Measurements from ENCODE around the gene TNPO1.
A peak's percentile ranks its signal among the peaks of the same experiment; 100 is the strongest.
"Not testable (repeated sequence)": the region's sequence is repeated elsewhere in the genome, so short reads cannot be mapped to it uniquely, and the experiment has no call there.

TNPO1 gene

GRCh38 chr5:72816284-72817075 is at the start of gene TNPO1:
TSS of gene TNPO1 (plus strand) at chr5:72816661. CDS start at chr5:72816738, 77 bp downstream.
- DNase-seq, result peak; percentile 65

DNA sequence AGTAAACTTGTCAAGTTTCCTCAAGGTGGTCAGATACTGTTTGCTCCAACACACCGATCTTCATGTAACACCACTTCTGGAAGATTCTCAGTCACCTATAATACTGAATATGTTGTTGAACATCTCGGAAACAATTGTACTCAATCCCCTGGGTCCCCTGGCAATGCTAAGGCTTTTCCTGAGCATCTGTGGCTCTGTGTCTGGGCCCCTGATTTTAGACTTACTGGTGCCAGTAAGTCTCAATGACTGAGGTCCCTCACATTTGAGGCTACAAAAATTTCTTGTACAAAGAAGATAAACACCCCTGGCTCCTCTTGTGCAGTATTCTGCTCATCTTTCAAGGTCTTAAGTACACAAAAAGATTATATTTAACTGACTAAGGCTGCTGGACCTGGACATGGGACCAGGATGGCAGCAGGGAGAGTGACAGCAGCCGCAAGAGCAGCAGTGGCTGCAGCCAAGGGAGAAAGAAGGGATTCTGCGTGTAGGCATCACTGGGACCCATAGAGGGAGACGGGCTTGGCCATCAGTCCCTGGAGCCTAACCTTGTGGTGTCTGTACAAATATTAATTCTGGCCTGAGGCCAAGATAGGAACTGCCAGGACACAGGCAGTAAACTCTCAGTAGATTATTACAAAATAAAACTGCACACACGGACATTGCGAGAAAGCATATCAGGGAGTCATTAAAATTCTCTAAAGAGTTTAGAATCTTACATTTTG is 49.0 kb upstream of the TNPO1 start:
- peak; percentile 64 for DNase-seq

DNA sequence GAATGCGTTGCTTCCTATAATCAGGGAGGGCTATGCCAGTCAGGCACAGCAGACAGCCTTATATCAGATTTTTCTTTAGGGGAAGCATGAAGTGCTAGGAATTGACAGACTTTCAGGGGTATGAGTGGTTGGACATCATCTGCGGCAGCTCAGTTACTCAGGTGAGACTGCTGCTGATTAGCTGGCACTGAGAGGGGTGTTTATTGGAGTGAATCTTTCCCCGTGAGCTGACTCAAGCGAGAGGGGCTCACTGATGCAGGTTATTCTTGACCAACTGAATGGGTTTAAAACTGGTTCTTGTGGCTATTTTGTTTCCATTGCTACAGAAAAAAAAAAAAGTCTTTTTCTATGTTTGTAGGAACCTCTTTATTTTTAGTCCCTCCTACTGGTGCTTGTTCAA is 46.2 kb upstream of the TNPO1 start:
- no peak for DNase-seq

- no peak for DNase-seq
Observed at GRCh38 chr5:72776684-72777083, 39.8 kb upstream of the TNPO1 start.

GRCh38 chr5:72779520-72779919 is 36.9 kb upstream of the TNPO1 start:
- no peak for DNase-seq

- DNase-seq, result no peak
Observed at GRCh38 chr5:72783354-72783753, 33.1 kb upstream of the TNPO1 start.

GRCh38 chr5:72784129-72784528 is 32.3 kb upstream of the TNPO1 start:
- no peak for DNase-seq

DNA sequence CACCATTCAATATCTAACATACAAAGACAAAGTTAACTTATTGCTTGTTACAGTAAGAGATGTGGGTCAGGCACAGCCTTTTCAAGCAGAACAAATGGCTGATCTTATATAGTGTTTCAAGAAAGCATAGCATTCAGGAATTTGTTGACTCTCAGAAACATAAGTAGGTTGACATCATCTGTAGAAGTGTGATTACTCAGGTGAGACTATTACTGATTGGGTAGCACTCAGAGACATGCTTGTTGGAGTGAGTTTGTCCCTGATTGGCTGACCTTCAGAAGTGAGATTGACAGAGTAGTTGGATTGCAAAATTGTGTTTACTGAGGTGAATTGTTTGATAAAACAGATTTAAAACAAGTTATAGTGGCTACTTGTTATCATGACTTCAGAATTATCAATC is 30.7 kb upstream of the TNPO1 start:
- no peak for DNase-seq

DNA sequence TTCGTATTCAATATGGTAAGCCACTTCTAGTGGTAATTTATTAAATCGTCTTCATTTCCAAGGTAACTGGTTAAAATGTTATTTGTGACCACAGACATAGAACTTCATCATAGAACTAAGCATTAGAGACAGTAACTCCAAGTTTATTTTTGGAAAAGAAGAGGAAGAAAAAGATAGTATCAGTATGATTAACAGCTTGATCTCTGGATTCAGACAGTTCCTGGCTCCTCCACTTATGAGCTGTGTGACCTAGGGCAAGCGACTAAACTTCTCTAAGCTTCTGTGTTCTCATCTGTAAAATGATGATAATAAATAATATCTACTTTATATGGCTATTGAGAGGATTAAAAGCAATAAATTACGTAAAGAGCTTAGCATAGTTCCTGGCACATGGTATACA is 29.8 kb upstream of the TNPO1 start:
- no peak for DNase-seq

DNA sequence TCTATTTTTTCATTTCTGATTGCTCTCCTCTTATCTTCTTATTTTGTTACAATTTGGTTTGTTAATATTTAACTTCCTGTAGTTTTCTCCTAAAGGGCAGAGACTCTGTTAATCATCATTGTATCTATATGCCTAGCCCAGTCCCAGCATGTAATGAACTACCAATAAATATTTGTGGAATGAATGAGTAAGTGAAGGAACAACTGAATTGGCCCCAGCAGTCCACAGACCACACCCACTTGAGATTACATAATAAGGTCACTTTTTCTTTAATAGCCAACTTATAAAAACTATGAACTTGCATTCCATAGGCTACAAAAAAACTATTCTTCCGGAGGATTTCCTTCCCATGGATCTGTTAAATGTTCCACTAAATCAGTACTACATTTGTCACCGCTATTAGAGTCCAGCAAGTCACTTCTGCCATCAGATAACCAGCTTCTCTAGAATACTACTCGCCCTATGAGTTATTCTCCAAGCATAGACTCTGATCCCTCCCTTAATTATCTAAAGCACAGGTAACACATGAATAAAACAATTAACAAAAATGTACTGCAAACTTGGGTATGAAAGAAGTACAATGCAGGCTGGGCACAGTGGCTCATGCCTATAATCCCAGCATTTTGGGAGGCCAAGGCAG is 27.5 kb upstream of the TNPO1 start:
- no peak for DNase-seq

GRCh38 chr5:72790186-72790585 is 26.3 kb upstream of the TNPO1 start:
- no peak for DNase-seq

DNA sequence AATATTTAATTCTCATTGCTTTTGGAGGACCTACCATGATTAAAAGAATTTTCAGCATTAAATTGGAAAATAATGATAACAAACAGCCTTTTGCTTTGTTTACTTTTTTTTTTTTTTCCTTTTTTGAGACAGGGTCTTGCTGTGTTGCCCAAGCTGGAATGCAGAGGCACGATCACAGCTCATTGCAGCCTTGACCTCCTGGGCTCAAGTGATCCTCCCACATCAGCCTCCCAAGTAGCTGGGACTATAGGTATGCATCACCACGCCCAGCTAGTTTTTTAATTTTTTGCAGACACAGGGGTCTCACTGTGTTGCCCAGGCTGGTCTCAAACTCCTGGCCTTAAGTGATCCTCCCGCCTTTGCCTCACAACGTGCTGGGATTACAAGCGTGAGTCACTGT is 23.8 kb upstream of the TNPO1 start:
- DNase-seq, result not testable (repeated sequence)

DNA sequence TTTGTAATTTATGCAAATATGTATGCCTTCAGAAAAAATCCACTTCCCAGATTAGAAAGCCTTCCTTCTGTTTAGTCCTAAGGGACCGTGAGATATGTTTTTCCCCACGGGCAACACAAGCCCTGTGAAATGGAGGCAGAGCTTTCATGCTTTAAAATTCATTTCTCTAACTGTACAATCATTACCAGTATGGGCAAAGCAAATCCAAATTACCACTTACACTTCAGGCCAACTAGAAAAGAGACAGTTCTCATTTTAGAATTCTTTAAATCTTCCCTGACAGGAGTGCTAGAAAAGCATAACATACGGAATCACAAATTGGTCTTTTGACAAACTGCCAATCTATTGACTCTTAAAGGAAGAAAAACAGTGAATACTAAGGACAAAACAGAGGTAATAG is 20.5 kb upstream of the TNPO1 start:
- DNase-seq, result no peak

DNA sequence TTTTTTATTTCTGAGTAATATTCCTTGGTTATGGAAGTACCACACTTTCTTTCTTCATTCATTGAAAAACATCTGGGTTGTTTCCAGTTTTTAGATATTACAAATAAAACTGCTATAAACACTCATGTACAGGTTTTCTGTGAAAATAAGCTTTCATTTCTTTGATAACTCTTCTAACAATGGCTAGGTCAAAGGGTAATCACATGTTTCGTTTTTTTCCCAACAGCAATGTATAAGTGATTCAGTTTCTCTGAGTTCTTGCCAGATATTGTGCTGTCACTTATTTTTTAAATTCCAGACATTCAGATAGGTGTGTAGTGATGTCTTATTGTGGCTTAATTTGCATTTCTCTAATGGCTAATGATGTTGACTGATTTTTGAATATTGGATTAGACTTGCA is 16.7 kb upstream of the TNPO1 start:
- no peak for DNase-seq

DNA sequence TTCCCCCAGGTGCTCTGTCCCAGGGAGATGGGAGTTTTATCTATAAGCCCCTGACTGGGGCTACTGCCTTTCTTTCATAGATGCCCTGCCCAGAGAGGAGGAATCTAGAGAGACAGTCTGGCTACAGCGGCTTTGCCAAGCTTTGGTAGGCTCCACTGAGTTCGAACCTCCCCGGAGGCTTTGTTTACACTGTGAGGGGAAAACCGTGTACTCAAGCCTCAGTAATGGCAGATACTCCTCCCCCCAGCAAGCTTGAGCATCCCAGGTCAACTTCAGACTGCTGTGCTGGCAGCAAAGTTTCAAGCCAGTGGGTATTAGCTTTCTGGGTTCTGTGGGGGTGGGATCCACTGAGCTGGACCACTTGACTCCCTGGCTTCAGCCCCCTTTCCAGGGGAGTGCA is 7.8 kb upstream of the TNPO1 start:
- not testable (repeated sequence) for DNase-seq

- no peak for DNase-seq
Observed at GRCh38 chr5:72811849-72812248, 4.6 kb upstream of the TNPO1 start.

- DNase-seq, result no peak
Observed at GRCh38 chr5:72812488-72812887, 4.0 kb upstream of the TNPO1 start.

DNA sequence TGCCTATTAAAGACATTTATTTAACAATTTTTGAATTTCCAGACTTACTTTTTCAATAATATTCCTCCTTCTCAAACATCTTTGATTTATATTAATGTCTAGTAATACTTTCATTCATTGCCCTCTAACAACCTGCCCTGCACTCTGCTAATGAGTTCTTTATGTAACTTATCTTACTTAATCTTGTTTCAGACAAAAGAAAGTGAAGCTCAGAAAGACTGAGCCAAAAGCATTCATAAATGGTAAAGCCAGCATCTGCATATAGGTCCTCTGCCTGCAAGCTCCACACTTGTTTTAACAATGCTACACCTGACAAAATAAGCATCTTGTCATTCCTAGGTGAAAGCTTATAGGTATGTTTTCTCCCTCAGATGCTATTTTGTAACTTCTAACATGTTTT is 2.4 kb upstream of the TNPO1 start:
- DNase-seq, result no peak

DNA sequence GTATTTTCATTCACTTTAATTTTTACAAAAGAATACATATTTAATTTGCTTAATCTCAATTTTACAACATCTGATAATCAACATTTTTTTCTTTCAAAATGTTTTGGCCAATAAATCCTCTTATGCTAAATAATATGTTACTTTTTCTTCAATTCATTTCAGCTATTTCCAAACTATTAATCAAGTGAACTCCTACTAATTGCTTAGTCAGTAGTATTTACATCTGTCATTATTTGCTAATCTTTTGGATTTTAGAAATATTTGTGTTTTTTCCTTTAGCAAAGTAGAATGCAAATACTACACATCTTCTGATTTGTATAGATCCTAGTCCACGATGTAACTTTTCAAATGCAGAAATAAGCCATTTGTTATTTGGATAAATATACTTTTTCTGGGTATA is 1.6 kb upstream of the TNPO1 start:
- DNase-seq, result no peak

DNA sequence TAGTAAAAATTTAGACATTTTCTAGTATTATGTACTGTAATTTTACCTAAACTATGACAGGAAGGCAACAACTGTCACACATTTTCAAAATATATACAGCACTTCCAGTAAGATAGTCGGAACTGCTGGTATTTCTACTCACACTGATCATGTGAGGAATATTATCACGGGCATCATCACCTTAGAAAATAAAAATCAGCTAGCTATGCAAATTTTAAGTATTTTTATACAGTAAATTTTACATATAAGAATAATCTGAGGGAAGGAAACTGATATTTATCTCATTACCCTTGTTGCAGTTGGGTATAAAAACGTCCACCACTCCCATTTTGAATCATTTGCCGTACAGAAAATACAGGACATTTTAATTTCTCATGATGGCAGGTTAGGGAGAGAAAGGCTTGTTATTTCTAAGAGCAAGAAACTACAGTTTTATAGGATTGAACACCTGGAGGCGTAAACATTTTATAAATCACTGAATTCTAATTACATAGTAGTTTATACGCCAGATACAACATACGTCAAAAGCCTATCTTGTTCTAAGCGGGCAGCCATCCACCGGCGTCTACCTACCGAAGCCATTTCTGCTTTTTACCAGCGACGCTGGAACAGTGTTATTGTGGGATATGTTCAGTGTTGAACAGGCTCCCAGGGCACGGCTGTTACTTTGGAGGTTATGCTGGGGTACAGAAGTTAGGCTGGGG is 729 bp upstream of the TNPO1 start:
- no peak for DNase-seq

DNA sequence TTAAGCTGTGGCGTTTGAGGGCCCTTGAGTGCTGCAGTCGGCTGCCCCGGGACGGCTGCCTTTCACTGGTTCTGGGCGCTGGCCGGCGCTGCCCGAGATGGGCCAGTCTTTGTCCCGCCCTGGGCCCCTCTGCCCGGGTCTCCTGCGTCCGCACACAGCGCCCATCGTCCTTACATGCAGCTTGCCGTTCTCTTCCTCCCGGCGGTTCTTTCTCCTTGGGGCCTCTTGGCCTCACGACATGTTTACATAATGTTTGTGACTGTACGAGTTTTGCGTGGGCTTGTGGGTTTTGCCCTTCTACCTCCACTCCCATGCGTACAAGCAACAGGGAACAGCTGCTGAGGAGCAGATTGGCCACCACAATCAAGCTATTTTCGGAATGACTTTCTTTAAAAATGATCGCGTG is 618 bp downstream of the TNPO1 start:
- no peak for DNase-seq

DNA sequence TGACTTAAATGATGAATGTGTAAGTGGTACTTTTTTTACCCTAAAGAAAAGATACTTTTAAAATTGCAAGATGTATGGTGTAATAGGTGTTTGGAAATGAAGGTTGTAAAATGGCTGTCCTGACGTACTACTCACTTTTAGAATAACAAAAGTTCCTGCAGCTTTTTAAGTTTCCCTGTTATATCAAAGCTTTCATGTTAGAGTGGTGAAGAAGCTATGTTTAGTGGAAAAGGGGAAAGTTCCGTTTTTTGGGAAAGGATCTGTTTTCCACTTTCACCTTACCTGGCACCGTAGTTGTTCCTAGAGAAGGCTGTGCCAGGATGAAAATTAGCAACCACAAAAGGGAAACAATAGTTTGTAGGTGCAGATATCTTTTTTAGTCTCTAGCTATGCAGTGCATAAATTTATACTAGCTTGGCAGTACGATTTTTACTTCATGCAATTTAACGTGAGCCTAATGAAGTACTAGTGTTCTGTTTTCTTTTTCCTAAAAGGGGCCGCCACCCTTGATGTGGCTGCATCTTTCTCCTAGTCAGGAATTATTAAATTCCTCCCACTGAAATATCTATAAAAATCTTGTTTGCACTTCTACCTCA is 1.3 kb downstream of the TNPO1 start:
- DNase-seq, result no peak
